ENCODE measurements around the gene ZBTB7C. TPM values are rescaled to one million over a fixed set of nuclear protein-coding genes. Genes with fewer than 3 reads are reported as not detected.

Gene ZBTB7C
- total RNA-seq, 1 donor from 2014 or later = 0.15 TPM

DNA sequence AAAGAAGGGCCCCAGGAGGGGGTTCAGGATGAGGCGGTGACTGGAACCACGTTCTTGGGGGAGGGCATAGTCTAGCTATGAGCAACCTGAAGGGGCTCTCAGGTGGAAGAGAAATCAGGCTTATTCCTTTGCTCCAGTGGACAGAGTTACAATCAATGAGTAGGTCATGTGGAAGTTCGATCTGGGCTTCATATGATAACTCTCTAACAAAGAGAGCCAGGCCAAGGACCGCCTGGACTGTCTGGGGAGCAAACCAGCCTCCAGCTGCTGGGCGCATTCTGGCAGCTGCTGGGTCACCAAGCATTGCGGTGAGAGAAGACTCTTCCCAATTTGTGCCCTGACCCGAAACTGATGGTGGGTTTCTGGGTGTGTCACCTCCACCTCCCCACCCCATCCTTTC is 298.4 kb downstream of the ZBTB7C start:
- Mint-ChIP-seq H3K4me1 (peaks cover 14% of the 10 kb centered on the region), H3K9me3 (no peaks in the 10 kb centered on the region), H3K27ac (no peak overlapping the region), H3K27me3 (ENCODE audit: insufficient read depth, low read depth) (peaks cover 5% of the 10 kb centered on the region), H3K4me3 (no peak overlapping the region), H3K36me3 (no peaks in the 10 kb centered on the region)
- Histone ChIP-seq H3K27ac (no peak overlapping the region), H3K4me3 (no peak overlapping the region), H3K27me3 (no peaks in the 10 kb centered on the region), H3K36me3 (no peaks in the 10 kb centered on the region), H4K20me1 (ENCODE audit: low read depth) (no peaks in the 10 kb centered on the region), H3K4me2 (no peak overlapping the region), H3K9me3 (ENCODE audit: low read depth) (no peaks in the 10 kb centered on the region), H3F3A (ENCODE audit: low read depth) (no peaks in the 10 kb centered on the region), H3K79me2 (ENCODE audit: low read depth) (no peaks in the 10 kb centered on the region), H2AFZ (replicated peaks) (no peak overlapping the region), H3K9ac (no peak overlapping the region), H3K4me1 (peaks cover 5% of the 10 kb centered on the region)
- no peak for DNase-seq (ENCODE audit: low spot score)
- TF ChIP-seq EZH2phosphoT487 (IDR thresholded peaks at IDR 0.05) (no peak), EZH2 (IDR thresholded peaks at IDR 0.05) (no peak)
- TF ChIP-seq, protein P1, sequence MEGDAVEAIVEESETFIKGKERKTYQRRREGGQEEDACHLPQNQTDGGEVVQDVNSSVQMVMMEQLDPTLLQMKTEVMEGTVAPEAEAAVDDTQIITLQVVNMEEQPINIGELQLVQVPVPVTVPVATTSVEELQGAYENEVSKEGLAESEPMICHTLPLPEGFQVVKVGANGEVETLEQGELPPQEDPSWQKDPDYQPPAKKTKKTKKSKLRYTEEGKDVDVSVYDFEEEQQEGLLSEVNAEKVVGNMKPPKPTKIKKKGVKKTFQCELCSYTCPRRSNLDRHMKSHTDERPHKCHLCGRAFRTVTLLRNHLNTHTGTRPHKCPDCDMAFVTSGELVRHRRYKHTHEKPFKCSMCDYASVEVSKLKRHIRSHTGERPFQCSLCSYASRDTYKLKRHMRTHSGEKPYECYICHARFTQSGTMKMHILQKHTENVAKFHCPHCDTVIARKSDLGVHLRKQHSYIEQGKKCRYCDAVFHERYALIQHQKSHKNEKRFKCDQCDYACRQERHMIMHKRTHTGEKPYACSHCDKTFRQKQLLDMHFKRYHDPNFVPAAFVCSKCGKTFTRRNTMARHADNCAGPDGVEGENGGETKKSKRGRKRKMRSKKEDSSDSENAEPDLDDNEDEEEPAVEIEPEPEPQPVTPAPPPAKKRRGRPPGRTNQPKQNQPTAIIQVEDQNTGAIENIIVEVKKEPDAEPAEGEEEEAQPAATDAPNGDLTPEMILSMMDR (IDR thresholded peaks at IDR 0.05) = no peak

DNA sequence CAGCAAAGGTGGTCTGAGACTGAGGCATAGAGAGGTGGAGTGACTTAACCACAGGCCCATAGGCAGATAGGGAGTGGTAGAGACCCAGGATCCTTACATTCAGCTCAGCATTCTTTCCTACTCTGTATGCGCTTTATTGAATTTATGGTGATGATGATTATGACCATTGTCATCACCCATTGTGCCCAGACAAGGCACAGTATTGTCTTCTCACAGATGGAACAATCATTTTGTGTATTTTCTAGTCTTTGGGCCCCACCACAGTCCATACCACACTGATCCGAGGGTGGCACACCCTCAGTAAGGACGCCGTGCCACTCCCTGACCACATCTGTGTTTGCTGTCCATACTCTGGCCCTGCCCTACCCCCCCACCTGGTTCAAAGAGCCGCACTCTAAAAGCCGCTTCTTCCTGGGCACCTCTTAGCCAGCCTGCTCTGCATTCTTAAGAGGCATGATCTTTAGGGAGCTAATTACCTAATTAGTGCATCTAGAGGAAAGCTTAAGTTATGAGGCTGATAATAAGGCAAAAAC is 299.2 kb downstream of the ZBTB7C start:
- H3K36me3 Mint-ChIP-seq = no peaks in the 10 kb centered on the region
- peaks cover 9% of the 10 kb centered on the region for H3K4me1 ChIP-seq
- no peaks in the 10 kb centered on the region for H4K20me1 ChIP-seq (ENCODE audit: low read depth)
- H2AFZ ChIP-seq (replicated peaks) = no peak overlapping the region
- no peaks in the 10 kb centered on the region for H3K27me3 ChIP-seq
- H3K36me3 ChIP-seq = no peaks in the 10 kb centered on the region
- no peak overlapping the region for H3K4me3 ChIP-seq
- H3K9me3 ChIP-seq (ENCODE audit: low read depth) = no peaks in the 10 kb centered on the region
- no peaks in the 10 kb centered on the region for H3F3A ChIP-seq (ENCODE audit: low read depth)
- H3K79me2 ChIP-seq (ENCODE audit: low read depth) = no peaks in the 10 kb centered on the region
- no peak overlapping the region for H3K4me3 Mint-ChIP-seq
- TF ChIP-seq, protein P1 (IDR thresholded peaks at IDR 0.05) = no peak
- no peak for TF ChIP-seq EZH2phosphoT487 (IDR thresholded peaks at IDR 0.05)
- no peak for TF ChIP-seq EZH2 (IDR thresholded peaks at IDR 0.05)
- H3K27ac Mint-ChIP-seq = peak overlapping the region; percentile 46
- no peak overlapping the region for H3K27ac ChIP-seq
- H3K9ac ChIP-seq = no peak overlapping the region
- peaks cover 5% of the 10 kb centered on the region for H3K27me3 Mint-ChIP-seq (ENCODE audit: insufficient read depth, low read depth)
- H3K4me2 ChIP-seq = no peak overlapping the region
- DNase-seq (ENCODE audit: low spot score) = no peak
- H3K9me3 Mint-ChIP-seq = no peaks in the 10 kb centered on the region
- H3K4me1 Mint-ChIP-seq = peaks cover 14% of the 10 kb centered on the region

DNA sequence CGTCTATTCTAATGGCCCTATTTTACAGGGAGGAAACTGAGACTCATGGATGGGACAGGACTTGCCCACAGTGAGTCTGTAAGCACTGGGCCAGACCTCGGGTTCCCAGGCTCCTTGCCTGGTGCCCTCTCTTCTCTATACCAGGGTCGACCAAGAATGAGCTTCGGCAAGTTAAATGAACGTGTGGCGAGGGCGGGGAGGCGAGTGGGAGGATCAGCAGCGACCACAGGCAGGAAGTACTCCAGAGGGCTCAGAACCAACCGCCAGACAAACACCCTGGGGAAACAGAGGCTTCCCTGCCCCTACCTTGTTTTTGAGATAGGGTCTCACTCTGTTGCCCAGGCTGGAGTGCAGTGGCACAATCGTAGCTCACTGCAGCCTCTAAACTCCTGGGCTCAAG is 301.0 kb downstream of the ZBTB7C start:
- H4K20me1 ChIP-seq (ENCODE audit: low read depth) = no peaks in the 10 kb centered on the region
- Mint-ChIP-seq H3K4me3 (no peak overlapping the region), H3K9me3 (no peaks in the 10 kb centered on the region), H3K27me3 (ENCODE audit: insufficient read depth, low read depth) (peaks cover 5% of the 10 kb centered on the region), H3K36me3 (no peaks in the 10 kb centered on the region), H3K27ac (no peak overlapping the region), H3K4me1 (peaks cover 14% of the 10 kb centered on the region)
- H3K9ac ChIP-seq = no peak overlapping the region
- H3K9me3 ChIP-seq (ENCODE audit: low read depth) = no peaks in the 10 kb centered on the region
- no peaks in the 10 kb centered on the region for H3F3A ChIP-seq (ENCODE audit: low read depth)
- no peaks in the 10 kb centered on the region for H3K27me3 ChIP-seq
- H3K4me1 ChIP-seq = peaks cover 14% of the 10 kb centered on the region
- no peak for DNase-seq (ENCODE audit: low spot score)
- no peaks in the 10 kb centered on the region for H3K79me2 ChIP-seq (ENCODE audit: low read depth)
- H3K4me3 ChIP-seq = no peak overlapping the region
- H3K36me3 ChIP-seq = no peaks in the 10 kb centered on the region
- TF ChIP-seq, protein P1 (IDR thresholded peaks at IDR 0.05) = no peak
- TF ChIP-seq EZH2 (IDR thresholded peaks at IDR 0.05) = no peak
- no peak for TF ChIP-seq EZH2phosphoT487 (IDR thresholded peaks at IDR 0.05)
- no peak overlapping the region for H2AFZ ChIP-seq (replicated peaks)
- no peak overlapping the region for H3K27ac ChIP-seq
- H3K4me2 ChIP-seq = no peak overlapping the region
